Left ventricle myocardium inferior (tissue), 1 donor: ENCODE results near the gene SULF2. TPM values are rescaled to one million over a fixed set of nuclear protein-coding genes. Genes with fewer than 3 reads are reported as not detected.
A peak's percentile ranks its signal among the peaks of the same experiment; 100 is the strongest.

ENCODE experiments used
- DNase-seq: peaks from one replicate; pipeline ENCODE4 v3.0.0-alpha.2; 2020
- H3K27ac ChIP-seq: fragments of 200-600 bp; replicated peaks from 2 replicates; pipeline ENCODE4 v1.8.0; 2021
- H3K27me3 ChIP-seq: fragments of 200-600 bp; 2 replicates; pipeline ENCODE4 v1.8.0; 2021; ENCODE audit warnings: low read depth
- H3K36me3 ChIP-seq: fragments of 200-600 bp; 2 replicates; pipeline ENCODE4 v1.8.0; 2021
- H3K4me1 ChIP-seq: fragments of 200-600 bp; 2 replicates; pipeline ENCODE4 v1.8.0; 2021
- H3K4me3 ChIP-seq: fragments of 200-600 bp; 2 replicates; pipeline ENCODE4 v1.8.0; 2021; ENCODE audit warnings: mild to moderate bottlenecking, moderate library complexity
- H3K9me3 ChIP-seq: fragments of 200-600 bp; replicated peaks from 2 replicates; pipeline ENCODE4 v1.8.0; 2021
- intact Hi-C: fragments of 100-400 bp; cut with micrococcal nuclease; formaldehyde crosslinking; loops from one replicate; pipeline ENCODE4 v1.11.0; 2022
- total RNA-seq: library from RNA; stranded (reverse); fragmentation: NEBNext Ultra II Directional; extraction: Animal tissue kit (Norgen Biotek cat#: 25700); gene quantifications from one replicate; pipeline ENCODE4 v1.2.1, GENCODE V29; 2021
- TF ChIP-seq, protein P1 (sequence below): fragments of 200-600 bp; IDR thresholded peaks from 2 replicates; pipeline ENCODE4 v1.8.0; 2021; ENCODE audit warnings: antibody characterized with exemption, mild to moderate bottlenecking, borderline replicate concordance
- donor health status: DM: no; HTN: yes; CAD: no; lungs with severe emphysema.

Gene SULF2
- total RNA-seq, 1 donor from 2014 or later, result 40.7 TPM

GRCh38 chr20:47740862-47741184, 44.5 kb downstream of the SULF2 start:
- no peak overlapping the region for H3K4me3 ChIP-seq
- TF ChIP-seq, protein P1, sequence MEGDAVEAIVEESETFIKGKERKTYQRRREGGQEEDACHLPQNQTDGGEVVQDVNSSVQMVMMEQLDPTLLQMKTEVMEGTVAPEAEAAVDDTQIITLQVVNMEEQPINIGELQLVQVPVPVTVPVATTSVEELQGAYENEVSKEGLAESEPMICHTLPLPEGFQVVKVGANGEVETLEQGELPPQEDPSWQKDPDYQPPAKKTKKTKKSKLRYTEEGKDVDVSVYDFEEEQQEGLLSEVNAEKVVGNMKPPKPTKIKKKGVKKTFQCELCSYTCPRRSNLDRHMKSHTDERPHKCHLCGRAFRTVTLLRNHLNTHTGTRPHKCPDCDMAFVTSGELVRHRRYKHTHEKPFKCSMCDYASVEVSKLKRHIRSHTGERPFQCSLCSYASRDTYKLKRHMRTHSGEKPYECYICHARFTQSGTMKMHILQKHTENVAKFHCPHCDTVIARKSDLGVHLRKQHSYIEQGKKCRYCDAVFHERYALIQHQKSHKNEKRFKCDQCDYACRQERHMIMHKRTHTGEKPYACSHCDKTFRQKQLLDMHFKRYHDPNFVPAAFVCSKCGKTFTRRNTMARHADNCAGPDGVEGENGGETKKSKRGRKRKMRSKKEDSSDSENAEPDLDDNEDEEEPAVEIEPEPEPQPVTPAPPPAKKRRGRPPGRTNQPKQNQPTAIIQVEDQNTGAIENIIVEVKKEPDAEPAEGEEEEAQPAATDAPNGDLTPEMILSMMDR, result no peak
- intact Hi-C loops, result no loop called here
- no peaks in the 10 kb centered on the region for H3K9me3 ChIP-seq
- peak; percentile 44 for DNase-seq
- no peak overlapping the region for H3K27ac ChIP-seq
- no peaks in the 10 kb centered on the region for H3K27me3 ChIP-seq
- H3K4me1 ChIP-seq, result peaks cover 14% of the 10 kb centered on the region
- no peaks in the 10 kb centered on the region for H3K36me3 ChIP-seq

GRCh38 chr20:47740121-47740861, 45.0 kb downstream of the SULF2 start:
- intact Hi-C loops, result no loop called here
- TF ChIP-seq, protein P1, result no peak
- no peak overlapping the region for H3K4me3 ChIP-seq
- no peaks in the 10 kb centered on the region for H3K36me3 ChIP-seq
- H3K9me3 ChIP-seq, result peaks cover under 1% of the 10 kb centered on the region
- no peak overlapping the region for H3K27ac ChIP-seq
- peaks cover 14% of the 10 kb centered on the region for H3K4me1 ChIP-seq
- no peaks in the 10 kb centered on the region for H3K27me3 ChIP-seq
- no peak for DNase-seq

DNA sequence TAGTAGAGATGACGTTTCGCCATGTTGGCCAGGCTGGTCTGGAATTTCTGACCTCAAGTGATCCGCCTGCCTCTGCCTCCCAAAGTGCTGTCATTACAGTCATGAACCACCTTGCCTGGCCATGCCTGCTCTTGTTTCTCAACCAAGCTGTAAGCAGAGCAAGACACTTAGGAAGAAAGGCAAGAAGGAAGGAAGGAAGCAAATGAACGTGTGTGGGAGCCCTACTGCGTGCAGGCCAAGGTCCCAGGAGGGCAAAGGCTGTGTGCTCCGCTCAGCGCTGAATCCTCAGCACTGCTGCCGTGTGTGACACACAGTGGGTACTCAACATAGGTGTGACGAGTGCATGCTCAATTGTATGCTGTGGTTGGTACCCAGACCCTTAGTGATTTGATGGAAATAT, 47.4 kb downstream of the SULF2 start:
- Histone ChIP-seq H3K9me3 (peaks cover 10% of the 10 kb centered on the region), H3K4me1 (peaks cover 14% of the 10 kb centered on the region), H3K27ac (no peak overlapping the region), H3K4me3 (no peak overlapping the region), H3K27me3 (no peaks in the 10 kb centered on the region), H3K36me3 (no peaks in the 10 kb centered on the region)
- TF ChIP-seq, protein P1, result no peak
- no peak for DNase-seq
- intact Hi-C loops, result no loop called here

DNA sequence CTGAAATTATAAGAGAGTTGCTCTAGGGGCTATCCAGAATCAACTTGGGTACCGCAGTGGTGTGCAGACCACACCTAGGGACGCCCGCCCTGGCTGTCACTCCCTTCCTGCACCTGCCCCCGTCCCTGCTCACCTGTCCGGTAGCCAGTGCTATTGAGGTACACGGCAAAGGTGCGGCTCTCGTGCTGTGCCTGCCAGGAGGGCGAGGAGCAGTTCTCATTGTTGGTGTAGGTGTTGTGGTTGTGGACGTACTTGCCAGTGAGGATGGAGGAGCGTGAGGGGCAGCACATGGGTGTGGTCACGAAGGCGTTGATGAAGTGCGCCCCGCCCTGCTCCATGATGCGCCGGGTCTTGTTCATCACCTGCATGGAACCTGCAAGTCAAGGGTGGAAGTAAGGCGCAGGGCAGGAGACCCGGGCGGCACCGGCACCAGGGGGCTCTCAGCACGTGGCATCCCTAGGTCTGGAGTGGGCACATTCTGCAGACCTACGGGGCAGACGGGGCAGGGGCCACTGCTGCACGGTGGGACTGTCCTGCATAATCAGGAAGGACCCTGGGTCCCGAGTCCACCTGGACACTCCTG, 48.6 kb downstream of the SULF2 start:
- no peak overlapping the region for H3K27ac ChIP-seq
- peaks cover 5% of the 10 kb centered on the region for H3K4me1 ChIP-seq
- H3K9me3 ChIP-seq, result peaks cover 10% of the 10 kb centered on the region
- intact Hi-C loops, result no loop called here
- TF ChIP-seq, protein P1, result no peak
- no peaks in the 10 kb centered on the region for H3K27me3 ChIP-seq
- no peak overlapping the region for H3K4me3 ChIP-seq
- DNase-seq, result no peak
- no peaks in the 10 kb centered on the region for H3K36me3 ChIP-seq

DNA sequence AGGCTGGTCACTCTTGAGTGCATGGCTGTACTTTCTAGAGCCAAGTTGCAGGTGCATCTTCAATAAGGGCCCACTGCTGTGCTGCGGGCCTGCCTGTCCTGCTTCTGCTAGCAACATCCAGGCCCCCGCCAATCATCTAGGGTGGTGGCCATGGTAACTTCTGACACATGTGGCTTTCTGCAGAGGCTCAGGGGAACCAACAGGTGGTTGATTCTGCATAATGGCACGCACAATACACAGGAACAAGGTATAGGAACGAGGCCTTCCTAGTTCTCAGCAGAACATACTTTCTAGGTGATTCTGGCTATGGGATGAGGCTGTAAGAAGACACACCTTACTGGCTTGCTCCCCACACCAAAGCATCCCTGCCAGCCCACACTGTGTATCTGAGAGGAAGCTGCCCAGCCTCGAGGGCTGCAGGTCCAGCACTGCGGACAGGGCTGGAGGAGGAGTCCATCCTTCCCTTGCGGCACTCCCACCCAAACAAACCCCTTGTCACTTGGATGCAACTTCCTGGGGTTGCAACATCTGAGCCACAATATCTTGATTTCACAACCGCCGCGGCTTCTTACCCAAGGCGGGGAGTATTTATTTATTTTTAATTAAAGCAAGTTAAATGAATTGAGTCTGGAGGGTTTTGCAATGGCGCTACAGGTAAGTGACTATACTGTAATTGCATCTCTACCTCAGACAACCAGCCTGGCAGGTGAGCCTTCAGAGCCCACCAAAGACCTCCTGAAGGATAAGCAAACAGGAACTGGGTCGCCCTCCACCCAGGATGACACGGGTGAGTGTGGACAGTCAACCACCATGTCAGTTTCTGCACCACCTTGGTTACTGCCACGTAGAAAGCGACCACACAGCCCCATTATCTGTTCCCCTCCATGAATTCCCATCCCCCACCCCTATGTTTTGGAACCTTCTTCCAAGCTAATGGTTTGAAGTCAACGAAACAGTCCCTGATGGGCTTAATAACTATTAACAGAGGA, 49.6 kb downstream of the SULF2 start:
- Histone ChIP-seq H3K4me3 (no peak overlapping the region), H3K4me1 (no peaks in the 10 kb centered on the region), H3K9me3 (peaks cover 10% of the 10 kb centered on the region), H3K27me3 (no peaks in the 10 kb centered on the region), H3K27ac (no peak overlapping the region), H3K36me3 (no peaks in the 10 kb centered on the region)
- DNase-seq, result peak; percentile 36
- intact Hi-C loops, result no loop called here
- TF ChIP-seq, protein P1, result no peak
